Ishikawa (cell line): ENCODE data around the gene PRUNE2.

Source experiments
- CREB1 ChIP-seq: IDR thresholded peaks from 2 replicates; pipeline ENCODE4 v1.6.1; 2012; ENCODE audit warnings: low read depth
- EP300 ChIP-seq: IDR thresholded peaks from 2 replicates; pipeline ENCODE4 v1.6.1; 2012; ENCODE audit warnings: borderline replicate concordance
- MAX ChIP-seq: IDR thresholded peaks from 2 replicates; pipeline ENCODE4 v1.6.1; 2012

GRCh38 chr9:76644647-76645250 is 261.2 kb downstream of the PRUNE2 start:
- TF ChIP-seq EP300 (no peak), MAX (no peak), CREB1 (no peak)
